Measurements from ENCODE around the gene SERGEF.

The SERGEF gene

GRCh38 chr11:17775507-17776211, 237.2 kb downstream of the SERGEF start:
- TF ChIP-seq, protein P1, sequence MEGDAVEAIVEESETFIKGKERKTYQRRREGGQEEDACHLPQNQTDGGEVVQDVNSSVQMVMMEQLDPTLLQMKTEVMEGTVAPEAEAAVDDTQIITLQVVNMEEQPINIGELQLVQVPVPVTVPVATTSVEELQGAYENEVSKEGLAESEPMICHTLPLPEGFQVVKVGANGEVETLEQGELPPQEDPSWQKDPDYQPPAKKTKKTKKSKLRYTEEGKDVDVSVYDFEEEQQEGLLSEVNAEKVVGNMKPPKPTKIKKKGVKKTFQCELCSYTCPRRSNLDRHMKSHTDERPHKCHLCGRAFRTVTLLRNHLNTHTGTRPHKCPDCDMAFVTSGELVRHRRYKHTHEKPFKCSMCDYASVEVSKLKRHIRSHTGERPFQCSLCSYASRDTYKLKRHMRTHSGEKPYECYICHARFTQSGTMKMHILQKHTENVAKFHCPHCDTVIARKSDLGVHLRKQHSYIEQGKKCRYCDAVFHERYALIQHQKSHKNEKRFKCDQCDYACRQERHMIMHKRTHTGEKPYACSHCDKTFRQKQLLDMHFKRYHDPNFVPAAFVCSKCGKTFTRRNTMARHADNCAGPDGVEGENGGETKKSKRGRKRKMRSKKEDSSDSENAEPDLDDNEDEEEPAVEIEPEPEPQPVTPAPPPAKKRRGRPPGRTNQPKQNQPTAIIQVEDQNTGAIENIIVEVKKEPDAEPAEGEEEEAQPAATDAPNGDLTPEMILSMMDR (conservative IDR thresholded peaks at IDR 0.05; ENCODE audit: low read length): no peak
- H3K4me3 ChIP-seq (ENCODE audit: low read length): no peak overlapping the region
- DNase-seq (ENCODE audit: low read depth): no peak

DNA sequence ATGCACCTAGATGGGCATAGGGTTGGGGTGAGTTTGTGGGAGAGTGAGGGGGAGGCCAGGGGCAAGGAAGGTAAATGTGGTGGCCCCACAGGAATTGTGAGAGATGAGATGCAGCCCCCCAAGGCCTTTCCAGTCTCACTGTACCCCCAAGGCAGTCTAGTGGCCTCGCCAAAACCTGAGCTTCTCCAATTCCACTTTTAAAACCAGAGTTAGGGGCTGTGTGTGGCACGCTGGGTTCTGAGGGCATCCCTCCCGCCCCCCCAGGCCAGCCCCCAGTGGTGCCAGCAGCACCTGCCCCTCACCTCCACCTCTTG, 237.9 kb downstream of the SERGEF start:
- TF ChIP-seq, protein P1 (conservative IDR thresholded peaks at IDR 0.05; ENCODE audit: low read length): no peak
- no peak overlapping the region for H3K4me3 ChIP-seq (ENCODE audit: low read length)
- DNase-seq (ENCODE audit: low read depth): no peak

DNA sequence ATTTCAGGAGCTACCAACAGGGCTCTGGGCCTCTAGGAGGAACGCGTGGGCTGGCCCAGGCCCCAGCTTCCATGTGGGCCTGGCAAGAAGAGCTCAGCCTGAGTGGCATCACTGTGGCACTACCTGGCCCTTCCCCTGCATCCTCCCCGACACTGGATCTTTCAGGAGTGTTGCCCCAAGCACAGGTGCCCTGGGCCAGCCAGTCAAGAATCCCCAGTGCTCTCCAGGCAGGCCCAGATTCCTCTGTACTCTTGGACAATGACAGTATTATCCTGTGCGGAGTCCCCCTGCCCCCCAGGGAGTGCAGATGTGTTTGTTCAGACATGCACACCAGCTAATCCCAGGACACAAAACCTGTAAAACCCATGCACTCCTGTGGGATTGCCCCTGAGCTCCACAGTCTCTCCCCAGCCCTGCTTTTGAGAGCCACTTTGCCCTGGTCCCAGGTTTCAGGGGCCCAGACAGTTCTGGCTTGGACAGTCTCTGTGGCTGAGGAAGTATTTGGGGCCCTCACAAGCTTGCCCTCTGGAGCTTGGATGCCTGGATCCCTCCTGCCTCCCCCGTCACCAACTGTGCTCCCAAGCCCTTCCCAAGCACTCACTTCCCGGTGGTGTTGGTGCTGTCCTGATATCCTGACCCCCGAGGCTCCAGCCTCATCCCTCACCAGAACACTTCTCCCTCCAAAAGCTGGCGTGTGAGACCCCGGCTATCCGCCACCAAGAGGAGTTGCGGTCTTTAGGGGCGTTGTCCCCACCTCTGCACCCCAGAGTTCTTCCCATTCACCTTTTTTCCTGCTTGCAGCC, 238.4 kb downstream of the SERGEF start:
- TF ChIP-seq, protein P1 (conservative IDR thresholded peaks at IDR 0.05; ENCODE audit: low read length): no peak
- no peak overlapping the region for H3K4me3 ChIP-seq (ENCODE audit: low read length)
- DNase-seq (ENCODE audit: low read depth): no peak

- no peak for DNase-seq (ENCODE audit: low read depth)
- TF ChIP-seq, protein P1 (conservative IDR thresholded peaks at IDR 0.05; ENCODE audit: low read length): no peak
- no peak overlapping the region for H3K4me3 ChIP-seq (ENCODE audit: low read length)
Measured at GRCh38 chr11:17773674-17774073, 239.2 kb downstream of the SERGEF start.

DNA sequence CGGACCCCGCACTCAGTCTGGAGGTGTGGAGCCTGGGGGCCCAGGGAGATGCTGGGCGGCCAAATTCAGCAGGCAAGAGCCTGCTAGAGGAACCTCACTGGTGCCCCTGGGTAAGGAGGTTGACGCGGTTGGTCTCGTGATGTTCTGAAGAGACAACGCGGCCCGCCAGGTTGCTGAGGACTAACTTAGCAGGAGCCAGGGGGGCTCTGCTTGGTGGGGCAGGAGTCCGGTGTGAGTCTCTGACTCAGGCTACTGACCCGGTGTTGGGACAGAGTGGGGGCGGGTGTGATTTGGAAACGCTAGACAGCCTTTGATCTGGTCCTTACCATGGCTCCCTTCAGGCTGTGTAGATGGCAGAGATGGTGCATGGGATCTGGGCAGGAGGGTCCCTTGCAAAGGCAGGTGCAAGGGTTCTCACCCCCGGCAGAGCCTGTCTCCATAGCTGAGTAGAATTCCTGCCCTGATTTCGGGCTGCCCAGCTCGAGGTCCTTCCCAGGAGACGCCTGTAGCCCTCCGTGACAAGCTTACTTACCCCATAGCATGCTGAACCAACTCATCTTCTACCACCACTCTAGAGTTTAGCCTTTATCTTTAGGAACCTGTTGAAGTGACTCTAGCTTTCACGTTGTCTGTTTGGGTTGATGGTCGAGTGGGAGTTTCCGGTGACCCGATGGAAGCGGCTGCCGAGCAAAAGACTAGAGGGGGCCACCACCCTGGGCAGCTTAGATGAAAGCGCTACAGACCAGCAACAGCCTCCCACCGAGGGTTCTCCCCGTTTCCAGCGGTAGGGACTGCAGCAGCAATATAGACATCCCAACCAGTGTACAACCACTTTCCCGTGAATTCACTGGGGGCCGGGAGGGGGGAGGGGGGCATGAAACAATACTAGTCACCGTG, 239.9 kb downstream of the SERGEF start:
- DNase-seq (ENCODE audit: low read depth): no peak
- no peak overlapping the region for H3K4me3 ChIP-seq (ENCODE audit: low read length)
- TF ChIP-seq, protein P1 (conservative IDR thresholded peaks at IDR 0.05; ENCODE audit: low read length): no peak

GRCh38 chr11:17771841-17772401, 240.9 kb downstream of the SERGEF start:
- TF ChIP-seq, protein P1 (conservative IDR thresholded peaks at IDR 0.05; ENCODE audit: low read length): no peak
- no peak for DNase-seq (ENCODE audit: low read depth)
- no peak overlapping the region for H3K4me3 ChIP-seq (ENCODE audit: low read length)
